Panc1 (cell line): ENCODE results near the gene TBC1D28. TPM values are rescaled to one million over a fixed set of nuclear protein-coding genes. Genes with fewer than 3 reads are reported as not detected.

Experiments used
- total RNA-seq: library from RNA; stranded (reverse); gene quantifications from one replicate; pipeline ENCODE4 v1.2.1, GENCODE V29; 2021; ENCODE audit not compliant: unreplicated experiment

Gene TBC1D28
- total RNA-seq, 1 experiment from 2014 or later, result not detected

Other genes with a start within 250 kb of the TBC1D28 start
- gene LGALS9C, start 167.6 kb downstream of the TBC1D28 start, total RNA-seq, result not detected
- gene FOXO3B, start 37.9 kb upstream of the TBC1D28 start, total RNA-seq, result 4.2 TPM
- not detected for gene FBXW10, start 99.7 kb upstream of the TBC1D28 start, total RNA-seq
- gene TVP23B, start 136.8 kb upstream of the TBC1D28 start, total RNA-seq, result 39.4 TPM
- gene PRPSAP2, start 213.7 kb upstream of the TBC1D28 start, total RNA-seq, result 25.3 TPM